Adrenal gland (tissue), 12 donors: ENCODE measurements around the gene MACROD2. TPM values are rescaled to one million over a fixed set of nuclear protein-coding genes. Genes with fewer than 3 reads are reported as not detected.

Experiments used
- DNase-seq, 7 donors: peaks; one replicate each; pipeline ENCODE4 v3.0.0-alpha.2; 2019 to 2020
- H3K27ac ChIP-seq, 5 donors: fragments of 200-600 bp; sonication (generic) in 4 of 5; 1 replicate in 3 of 5; 2 replicates in 2 of 5; pipeline versions ENCODE4 v1.5.1 to v1.8.0; 2016 to 2020; ENCODE audit warnings: mild to moderate bottlenecking in 1 of 5
- H3K27me3 ChIP-seq: fragments of 200-600 bp; 2 replicates; pipeline ENCODE4 v1.8.0; 2021
- H3K36me3 ChIP-seq, 2 donors: fragments of 200-600 bp; replicated peaks in 1 of 2; 1 replicate in 1 of 2; 2 replicates in 1 of 2; pipeline versions ENCODE4 v1.5.1 to v1.8.0; 2018 to 2022
- H3K4me1 ChIP-seq, 2 donors: fragments of 200-600 bp; replicated peaks in 1 of 2; 1 replicate in 1 of 2; 2 replicates in 1 of 2; pipeline versions ENCODE4 v1.5.1 to v1.8.0; 2018 to 2021
- H3K4me3 ChIP-seq, 4 donors: fragments of 200-600 bp; sonication (generic) in 3 of 4; one replicate each; pipeline ENCODE4 v1.5.1; 2016 to 2018
- H3K9me3 ChIP-seq, 3 donors: fragments of 200-600 bp; sonication (generic) in 1 of 3; replicated peaks in 1 of 3; 1 replicate in 2 of 3; 2 replicates in 1 of 3; pipeline versions ENCODE4 v1.5.1 to v1.8.0; 2016 to 2021
- POLR2A ChIP-seq, 2 donors: fragments of 450-650 bp; IDR thresholded peaks; one replicate each; pipeline ENCODE4 v1.6.1; 2017; ENCODE audit warnings: antibody characterized with exemption in 2 of 2, mild to moderate bottlenecking in 2 of 2, moderate library complexity in 1 of 2
- WGBS, 4 donors: extraction: QIAGEN DNeasy Blood & Tissue Kit in 2 of 4; methylation state at CpG; one replicate each; pipeline versions ENCODE4 v1.1.5 to v1.1.7; 2013 to 2017; 5-methylcytosine and 5-hydroxymethylcytosine counted together
- intact Hi-C, 2 donors: fragments of 100-400 bp; cut with DNase I; formaldehyde crosslinking; loops; one replicate each; pipeline versions ENCODE4 v1.14.1 to v1.15.0; 2022 to 2023
- polyA plus RNA-seq, 3 donors: library from polyadenylated mRNA; stranded (reverse); fragments of 200-250 nt in 2 of 3; fragments of 350-450 nt in 1 of 3; fragmentation: Illumina TruSeq in 1 of 3; extraction: RNeasy Lipid Tissue Mini Kit (QIAGEN cat#74804) in 1 of 3; gene quantifications; one replicate each; pipeline ENCODE4 v1.2.3, GENCODE V29; 2013 to 2014
- total RNA-seq, 9 donors: library from RNA; depleted of rRNA in 4 of 9; stranded (reverse); fragments of >200 nt in 4 of 9; fragments of 120-200 nt in 1 of 9; fragmentation: NEBNext Ultra II Directional in 1 of 9; extraction: Animal tissue kit (Norgen Biotek cat#: 25700) in 1 of 9; gene quantifications; one replicate each; pipeline versions ENCODE4 v1.1.0 to v1.2.4, GENCODE V29; 2013 to 2023
- TF ChIP-seq, protein P1 (sequence below), 6 experiments: fragments of 450-650 bp in 4 of 6; fragments of 200-600 bp in 2 of 6; sonication (generic) in 1 of 6; IDR thresholded peaks; 1 replicate in 5 of 6; 2 replicates in 1 of 6; pipeline versions ENCODE4 v1.5.1 to v1.8.0; 2016 to 2021; ENCODE audit warnings: antibody characterized with exemption in 6 of 6, mild to moderate bottlenecking in 2 of 6, moderate library complexity in 1 of 6
- donor health status: healthy with polysubstance abuse.
- donor health status: Bipolar disorder and iron deficiency.
- donor health status: DM: yes; HTN: yes; CAD: no.
- donor health status: DM: no; HTN: no; CAD: no.
- donor health status: DM: no; HTN: no; CAD: no.
- donor health status: DM: yes; HTN: yes; CAD: no.

MACROD2 gene
- total and polyA plus RNA-seq, 12 donors = 1.1 to 21.2 (median 6.4) TPM

DNA sequence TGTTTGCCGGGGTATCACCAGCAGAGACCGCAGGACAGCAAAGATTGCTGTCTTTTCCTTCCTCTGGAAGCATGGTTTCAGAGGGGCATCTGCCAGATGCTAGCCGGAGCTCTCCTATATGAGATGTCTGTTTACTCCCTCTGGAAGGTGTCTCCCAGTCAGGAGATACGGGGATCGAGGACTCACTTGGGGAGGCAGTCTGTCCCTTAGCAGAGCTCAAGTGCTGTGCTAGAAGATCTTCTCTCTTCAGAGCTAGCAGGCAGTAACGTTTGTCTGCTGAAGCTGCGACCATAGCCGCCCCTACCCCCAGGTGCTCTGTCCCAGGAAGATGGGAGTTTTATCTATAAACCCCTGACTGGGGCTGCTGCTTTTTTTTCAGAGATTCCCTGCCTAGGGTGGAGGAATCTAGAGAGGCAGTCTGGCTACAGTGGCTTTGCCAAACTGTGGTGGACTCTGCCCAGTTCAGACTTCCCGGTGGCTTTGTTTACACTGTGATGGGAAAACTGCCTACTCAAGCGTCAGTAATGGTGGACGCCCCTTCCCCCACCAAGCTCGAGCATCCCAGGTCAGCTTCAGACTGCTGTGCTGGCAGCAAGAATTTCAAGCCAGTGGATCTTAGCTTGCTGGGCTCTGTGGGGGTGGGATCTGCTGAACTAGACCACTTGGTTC, 475.0 kb downstream of the MACROD2 start:
- TF ChIP-seq POLR2A (IDR thresholded peaks at IDR 0.05) = no peak
- TF ChIP-seq, protein P1, sequence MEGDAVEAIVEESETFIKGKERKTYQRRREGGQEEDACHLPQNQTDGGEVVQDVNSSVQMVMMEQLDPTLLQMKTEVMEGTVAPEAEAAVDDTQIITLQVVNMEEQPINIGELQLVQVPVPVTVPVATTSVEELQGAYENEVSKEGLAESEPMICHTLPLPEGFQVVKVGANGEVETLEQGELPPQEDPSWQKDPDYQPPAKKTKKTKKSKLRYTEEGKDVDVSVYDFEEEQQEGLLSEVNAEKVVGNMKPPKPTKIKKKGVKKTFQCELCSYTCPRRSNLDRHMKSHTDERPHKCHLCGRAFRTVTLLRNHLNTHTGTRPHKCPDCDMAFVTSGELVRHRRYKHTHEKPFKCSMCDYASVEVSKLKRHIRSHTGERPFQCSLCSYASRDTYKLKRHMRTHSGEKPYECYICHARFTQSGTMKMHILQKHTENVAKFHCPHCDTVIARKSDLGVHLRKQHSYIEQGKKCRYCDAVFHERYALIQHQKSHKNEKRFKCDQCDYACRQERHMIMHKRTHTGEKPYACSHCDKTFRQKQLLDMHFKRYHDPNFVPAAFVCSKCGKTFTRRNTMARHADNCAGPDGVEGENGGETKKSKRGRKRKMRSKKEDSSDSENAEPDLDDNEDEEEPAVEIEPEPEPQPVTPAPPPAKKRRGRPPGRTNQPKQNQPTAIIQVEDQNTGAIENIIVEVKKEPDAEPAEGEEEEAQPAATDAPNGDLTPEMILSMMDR (IDR thresholded peaks at IDR 0.05) = no peak
- WGBS, 4 donors = 74 to 79% (median 75%) methylated on average over 10 to 12 of the region's 12 CpGs
- Histone ChIP-seq H3K36me3 (no peaks in the 10 kb centered on the region), H3K4me1 (no peaks in the 10 kb centered on the region), H3K9me3 (no peaks in the 10 kb centered on the region), H3K27ac (no peak overlapping the region), H3K27me3 (no peaks in the 10 kb centered on the region), H3K4me3 (no peak overlapping the region)
- intact Hi-C loops = no loop called here
- DNase-seq = no peak

DNA sequence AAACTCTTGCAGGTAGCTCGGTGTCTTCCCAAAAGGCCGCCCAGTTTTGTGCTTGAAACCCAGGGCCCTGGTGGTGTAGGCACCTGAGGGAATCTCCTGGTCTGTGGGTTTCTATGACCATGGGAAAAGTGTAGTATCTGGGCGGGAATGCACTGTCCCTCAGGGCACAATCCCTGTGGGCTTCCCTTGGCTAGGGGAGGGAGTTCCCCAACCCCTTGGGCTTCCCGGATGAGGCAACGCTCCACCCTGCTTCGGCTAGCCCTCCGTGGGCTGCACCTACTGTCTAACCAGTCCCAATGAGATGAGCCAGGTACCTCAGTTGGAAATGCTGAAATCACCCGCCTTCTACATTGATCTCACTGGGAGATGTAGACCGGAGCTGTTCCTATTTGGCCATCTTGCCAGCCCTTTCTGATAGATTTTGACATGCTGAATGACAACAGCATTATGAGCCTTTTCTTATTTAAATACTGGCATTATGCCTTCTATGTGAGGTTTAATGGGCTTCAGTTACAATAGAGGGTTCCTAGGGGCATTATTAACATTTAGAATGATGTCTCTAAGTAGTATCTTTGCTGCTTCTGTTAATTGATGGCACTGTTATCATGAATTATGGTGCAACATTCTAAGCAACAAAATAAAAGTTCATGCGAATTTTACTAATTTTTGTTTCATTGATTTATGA, 475.8 kb downstream of the MACROD2 start:
- WGBS, 4 donors = 78 to 87% (median 86%) methylated on average over 3 to 10 of the region's 10 CpGs
- Histone ChIP-seq H3K9me3 (no peaks in the 10 kb centered on the region), H3K4me3 (no peak overlapping the region), H3K27ac (no peak overlapping the region), H3K36me3 (no peaks in the 10 kb centered on the region), H3K27me3 (no peaks in the 10 kb centered on the region), H3K4me1 (no peaks in the 10 kb centered on the region)
- no peak for DNase-seq
- intact Hi-C loops = no loop called here
- TF ChIP-seq, protein P1 (IDR thresholded peaks at IDR 0.05) = no peak
- TF ChIP-seq POLR2A (IDR thresholded peaks at IDR 0.05) = no peak

DNA sequence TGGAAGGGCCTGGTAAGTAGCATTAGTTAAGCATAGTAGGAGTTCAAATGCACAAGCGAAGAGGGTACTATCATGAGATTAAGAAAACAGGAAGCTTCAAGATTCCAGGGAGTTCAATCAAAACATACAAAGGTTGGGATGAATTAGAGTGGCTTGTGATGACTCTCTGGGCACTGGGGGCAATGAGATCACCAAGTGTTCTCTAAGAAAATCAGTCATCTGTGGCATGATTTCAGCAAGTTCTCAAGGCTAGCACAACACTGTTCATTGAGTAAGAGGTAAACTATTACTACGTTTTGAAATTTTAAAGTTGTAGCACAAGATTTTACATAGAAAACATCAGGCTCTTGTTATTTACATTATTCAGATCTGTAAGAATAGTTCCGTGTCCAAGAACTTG, 481.8 kb downstream of the MACROD2 start:
- H3K4me1 ChIP-seq = no peaks in the 10 kb centered on the region
- no peak for TF ChIP-seq POLR2A (IDR thresholded peaks at IDR 0.05)
- TF ChIP-seq, protein P1 (IDR thresholded peaks at IDR 0.05) = no peak
- H3K27me3 ChIP-seq = no peaks in the 10 kb centered on the region
- H3K9me3 ChIP-seq = no peaks in the 10 kb centered on the region
- DNase-seq = peak in 3 of 7 donors; percentile 14 to 24 (median 18)
- H3K4me3 ChIP-seq = no peak overlapping the region
- H3K27ac ChIP-seq = no peak overlapping the region
- intact Hi-C loops = no loop called here
- whole genome bisulfite sequencing, 4 donors = 65 to 75% (median 70%) methylated on average over 3 of the region's 3 CpGs
- no peaks in the 10 kb centered on the region for H3K36me3 ChIP-seq

DNA sequence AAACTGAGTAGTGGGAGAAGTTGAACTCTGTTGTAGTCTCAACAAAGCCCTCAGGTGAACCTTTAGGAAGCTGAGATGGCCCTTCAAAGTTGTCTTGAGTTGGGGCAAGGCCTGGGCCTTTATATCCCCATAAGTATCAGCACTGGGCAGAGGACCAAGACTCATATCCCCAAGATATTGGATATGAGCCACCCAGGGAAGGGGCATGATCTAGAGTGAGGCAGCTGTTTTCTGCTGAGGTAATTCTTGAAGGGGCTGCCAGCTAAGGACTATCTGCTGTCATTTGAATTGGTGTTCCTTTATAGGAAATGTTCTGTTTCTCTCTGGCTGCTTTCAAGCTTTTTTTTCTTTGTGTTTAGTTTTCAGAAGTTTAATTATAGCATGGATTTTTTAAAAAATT, 482.8 kb downstream of the MACROD2 start:
- no peak for DNase-seq
- Histone ChIP-seq H3K27ac (no peak overlapping the region), H3K4me1 (no peaks in the 10 kb centered on the region), H3K4me3 (no peak overlapping the region), H3K9me3 (no peaks in the 10 kb centered on the region), H3K36me3 (no peaks in the 10 kb centered on the region), H3K27me3 (no peaks in the 10 kb centered on the region)
- TF ChIP-seq, protein P1 (IDR thresholded peaks at IDR 0.05) = no peak
- no peak for TF ChIP-seq POLR2A (IDR thresholded peaks at IDR 0.05)
- intact Hi-C loops = no loop called here
